HFFc6 (cell line): ENCODE data around the gene DUSP12. TPM values are rescaled to one million over a fixed set of nuclear protein-coding genes. Genes with fewer than 3 reads are reported as not detected.

Experiments used
- DNase-seq: peaks from one replicate; pipeline ENCODE4 v3.0.0-alpha.2; 2018
- H3K27ac Mint-ChIP-seq: 2 replicates; pipeline ENCODE4 v1.8.0; 2020; ENCODE audit warnings: mild to moderate bottlenecking, mixed read lengths
- H3K27me3 Mint-ChIP-seq: 2 replicates; pipeline ENCODE4 v1.8.0; 2021; ENCODE audit warnings: mild to moderate bottlenecking, moderate library complexity, mixed read lengths; ENCODE audit not compliant: insufficient read depth
- H3K36me3 Mint-ChIP-seq: 2 replicates; pipeline ENCODE4 v1.8.0; 2021; ENCODE audit warnings: low read depth, mixed read lengths
- H3K4me1 Mint-ChIP-seq: 2 replicates; pipeline ENCODE4 v1.8.0; 2020; ENCODE audit warnings: low read depth, mixed read lengths
- H3K4me3 Mint-ChIP-seq: 2 replicates; pipeline ENCODE4 v1.8.0; 2020; ENCODE audit warnings: mild to moderate bottlenecking, moderate library complexity, mixed read lengths
- H3K9me3 Mint-ChIP-seq: 2 replicates; pipeline ENCODE4 v1.8.0; 2020; ENCODE audit warnings: mild to moderate bottlenecking, mixed read lengths
- total RNA-seq, 6 experiments: library from RNA; stranded (reverse); fragmentation: NEBNext Ultra II Directional; extraction: Animal tissue kit (Norgen Biotek cat#: 25700); gene quantifications; 2 replicates in 1 of 6; 3 replicates in 5 of 6; pipeline ENCODE4 v1.2.3, GENCODE V29; 2021
- TF ChIP-seq, protein P1 (sequence below): fragments of 200-600 bp; sonication (generic); IDR thresholded peaks from 2 replicates; pipeline ENCODE4 v1.5.0; 2021; ENCODE audit warnings: antibody characterized with exemption, mild to moderate bottlenecking

The DUSP12 gene
- total RNA-seq, 6 experiments from 2014 or later: 31.9 to 38.0 (median 36.4) TPM

DNA sequence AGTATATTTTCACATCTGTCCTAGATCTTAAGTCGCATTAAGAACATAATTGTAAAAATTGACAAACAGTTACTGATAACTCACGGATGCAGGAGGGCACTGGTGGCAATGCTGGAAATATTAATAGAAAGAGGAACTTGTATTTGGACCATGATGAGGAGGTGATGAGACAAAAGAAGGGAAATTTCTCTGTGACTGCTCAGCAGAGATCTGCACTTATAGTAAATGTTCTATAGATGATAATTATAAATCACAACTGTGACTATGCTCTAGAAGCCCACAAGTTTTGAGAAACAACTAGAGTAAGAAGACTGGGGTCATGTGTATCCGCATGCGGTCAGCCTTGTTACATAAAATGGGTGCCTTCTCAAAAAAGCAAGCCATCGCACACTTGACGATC is 8.7 kb upstream of the DUSP12 start:
- Mint-ChIP-seq H3K27ac (no peak overlapping the region), H3K4me1 (peaks cover 58% of the 10 kb centered on the region), H3K4me3 (no peak overlapping the region), H3K36me3 (no peaks in the 10 kb centered on the region), H3K9me3 (no peaks in the 10 kb centered on the region), H3K27me3 (no peaks in the 10 kb centered on the region)
- TF ChIP-seq, protein P1, sequence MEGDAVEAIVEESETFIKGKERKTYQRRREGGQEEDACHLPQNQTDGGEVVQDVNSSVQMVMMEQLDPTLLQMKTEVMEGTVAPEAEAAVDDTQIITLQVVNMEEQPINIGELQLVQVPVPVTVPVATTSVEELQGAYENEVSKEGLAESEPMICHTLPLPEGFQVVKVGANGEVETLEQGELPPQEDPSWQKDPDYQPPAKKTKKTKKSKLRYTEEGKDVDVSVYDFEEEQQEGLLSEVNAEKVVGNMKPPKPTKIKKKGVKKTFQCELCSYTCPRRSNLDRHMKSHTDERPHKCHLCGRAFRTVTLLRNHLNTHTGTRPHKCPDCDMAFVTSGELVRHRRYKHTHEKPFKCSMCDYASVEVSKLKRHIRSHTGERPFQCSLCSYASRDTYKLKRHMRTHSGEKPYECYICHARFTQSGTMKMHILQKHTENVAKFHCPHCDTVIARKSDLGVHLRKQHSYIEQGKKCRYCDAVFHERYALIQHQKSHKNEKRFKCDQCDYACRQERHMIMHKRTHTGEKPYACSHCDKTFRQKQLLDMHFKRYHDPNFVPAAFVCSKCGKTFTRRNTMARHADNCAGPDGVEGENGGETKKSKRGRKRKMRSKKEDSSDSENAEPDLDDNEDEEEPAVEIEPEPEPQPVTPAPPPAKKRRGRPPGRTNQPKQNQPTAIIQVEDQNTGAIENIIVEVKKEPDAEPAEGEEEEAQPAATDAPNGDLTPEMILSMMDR: no peak
- DNase-seq: no peak

DNA sequence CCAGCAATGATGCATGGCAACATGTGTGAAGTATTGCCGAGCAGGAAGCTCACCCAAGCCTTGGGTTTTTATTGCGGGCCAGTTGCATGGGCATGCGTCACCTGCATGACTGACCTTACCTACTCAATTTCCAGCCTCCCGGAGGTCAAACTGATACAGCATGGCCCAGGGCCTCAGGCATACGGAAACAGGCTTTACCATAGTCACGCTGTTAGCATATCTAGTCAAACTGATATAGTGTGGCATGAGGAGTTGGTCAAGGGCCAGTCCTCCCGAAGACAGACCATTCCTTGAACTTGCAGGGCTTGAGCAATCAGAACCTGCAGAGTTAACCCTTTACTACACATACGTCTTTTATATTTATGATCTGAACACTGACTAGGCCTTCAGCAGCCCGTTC is 6.4 kb upstream of the DUSP12 start:
- Mint-ChIP-seq H3K36me3 (no peaks in the 10 kb centered on the region), H3K4me3 (no peak overlapping the region), H3K4me1 (peaks cover 38% of the 10 kb centered on the region), H3K27me3 (no peaks in the 10 kb centered on the region; the same call in 1 of the 2 replicates), H3K27ac (peak overlapping the region; percentile 92), H3K9me3 (no peaks in the 10 kb centered on the region)
- TF ChIP-seq, protein P1: no peak
- DNase-seq: no peak

DNA sequence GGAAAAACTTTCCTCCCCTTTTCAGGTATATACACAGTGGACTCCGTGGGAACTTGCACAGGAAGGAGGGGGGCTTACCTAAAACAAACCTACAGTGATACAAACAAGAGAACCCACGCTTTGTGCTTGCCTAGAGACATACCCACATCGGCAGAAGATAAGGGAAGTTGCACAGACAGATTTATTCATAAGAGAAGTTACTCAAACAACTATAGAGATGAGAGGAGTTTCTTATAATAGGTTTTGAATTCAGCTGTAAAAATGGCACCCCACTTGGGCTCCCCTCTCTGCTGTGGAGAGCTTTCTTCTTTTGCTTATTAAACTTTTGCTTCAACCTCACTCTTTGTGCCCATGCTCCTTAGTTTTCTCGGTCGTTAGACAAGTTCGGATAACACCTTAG is 1.8 kb upstream of the DUSP12 start:
- Mint-ChIP-seq H3K36me3 (peaks cover 6% of the 10 kb centered on the region), H3K4me1 (peaks cover 48% of the 10 kb centered on the region), H3K4me3 (no peak overlapping the region), H3K9me3 (no peaks in the 10 kb centered on the region), H3K27me3 (peaks cover 1% of the 10 kb centered on the region), H3K27ac (no peak overlapping the region)
- TF ChIP-seq, protein P1: no peak
- no peak for DNase-seq

DNA sequence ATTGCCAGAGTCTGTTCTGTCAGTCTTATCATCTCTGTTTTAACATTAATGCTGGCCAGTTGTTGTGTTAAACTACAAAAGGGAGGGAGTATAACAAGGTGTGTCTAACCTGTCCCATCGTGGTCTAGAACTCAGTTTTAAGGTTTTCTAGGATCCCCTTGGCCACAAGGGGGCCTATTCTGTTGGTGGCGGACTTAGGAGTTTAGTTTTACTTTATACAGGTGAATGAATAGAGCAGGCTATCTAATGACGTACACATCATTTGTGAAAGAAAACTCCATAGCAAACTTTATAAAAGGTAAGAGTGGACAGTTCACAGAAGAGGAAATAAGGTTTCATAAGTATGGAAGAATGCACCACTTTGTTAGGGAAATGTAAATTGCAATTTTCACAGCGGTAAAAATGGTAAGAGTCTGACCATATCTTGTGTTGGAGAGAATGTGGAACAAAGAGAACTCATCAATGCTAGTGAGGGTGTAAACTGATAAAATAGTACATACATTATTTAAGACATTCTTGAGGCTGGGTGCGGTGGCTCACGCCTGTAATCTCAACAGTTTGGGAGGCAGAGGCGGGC is 14.0 kb downstream of the DUSP12 start:
- no peak for DNase-seq
- TF ChIP-seq, protein P1: peak; percentile 74
- no peaks in the 10 kb centered on the region for H3K27me3 Mint-ChIP-seq
- peak overlapping the region; percentile 44; the same call in 1 of the 2 replicates for H3K27ac Mint-ChIP-seq
- H3K4me3 Mint-ChIP-seq: peak overlapping the region; percentile 9; the same call in 1 of the 2 replicates
- no peaks in the 10 kb centered on the region for H3K36me3 Mint-ChIP-seq
- no peaks in the 10 kb centered on the region for H3K9me3 Mint-ChIP-seq
- peaks cover 26% of the 10 kb centered on the region for H3K4me1 Mint-ChIP-seq

DNA sequence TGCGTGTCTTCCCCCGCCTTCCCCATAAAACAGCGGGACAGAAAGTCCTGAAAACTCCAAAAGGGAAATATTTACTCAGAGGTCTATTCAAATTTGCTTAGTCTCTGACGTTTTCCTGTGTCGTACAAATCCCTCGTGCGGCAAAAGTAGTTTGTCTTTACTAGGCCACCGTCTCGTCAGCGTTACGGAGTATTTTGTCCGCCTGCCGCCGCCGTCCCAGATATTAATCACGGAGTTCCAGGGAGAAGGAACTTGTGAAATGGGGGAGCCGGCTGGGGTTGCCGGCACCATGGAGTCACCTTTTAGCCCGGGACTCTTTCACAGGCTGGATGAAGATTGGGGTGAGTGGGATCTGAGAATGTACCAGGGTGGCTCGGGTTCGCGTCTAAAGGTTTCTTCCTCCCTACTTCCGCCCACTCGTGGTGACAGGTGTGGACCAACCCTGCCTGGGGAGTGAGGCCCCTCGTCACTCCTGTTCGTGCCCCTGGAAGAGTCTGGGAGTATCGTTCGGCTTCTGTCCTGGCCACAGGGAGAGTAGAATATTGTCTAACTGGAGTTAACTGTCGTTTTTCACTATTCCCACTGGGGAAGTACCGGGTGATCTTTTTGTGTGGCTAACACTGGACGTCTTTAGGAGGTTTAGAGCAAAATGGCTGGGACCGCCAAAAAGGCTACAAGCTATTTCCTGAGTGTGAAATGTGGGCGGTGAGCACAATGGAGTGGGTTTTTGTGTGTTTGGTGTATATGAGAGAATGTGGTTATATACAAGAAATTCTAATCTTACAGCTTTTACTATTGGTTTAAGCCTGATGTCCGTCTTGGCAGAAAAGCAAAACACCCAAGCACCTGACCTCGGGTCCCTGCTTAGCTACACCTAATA is 16.8 kb downstream of the DUSP12 start, which contains the start of gene ATF6:
TSS of gene ATF6 (plus strand) at position 219 of the 880 bp plus-strand sequence. CDS start at position 260, 41 bp downstream.
- no peaks in the 10 kb centered on the region; the same call in 1 of the 2 replicates for H3K36me3 Mint-ChIP-seq
- no peaks in the 10 kb centered on the region for H3K9me3 Mint-ChIP-seq
- H3K4me1 Mint-ChIP-seq: peaks cover 40% of the 10 kb centered on the region
- peak within 1 kb of the TSS; percentile 98 for H3K4me3 Mint-ChIP-seq
- H3K27ac Mint-ChIP-seq: peak within 1 kb of the TSS; percentile 95
- peak; percentile 95 for DNase-seq
- TF ChIP-seq, protein P1: peak; percentile 5; the same call in 1 of the 2 replicates
- H3K27me3 Mint-ChIP-seq: no peaks in the 10 kb centered on the region
